NT2/D1 (cell line): Measurements from ENCODE around the gene CDC42BPG.

ENCODE experiments used
- YY1 ChIP-seq: IDR thresholded peaks from 2 replicates; pipeline ENCODE4 v1.6.1; 2011; ENCODE audit not compliant: insufficient read length, insufficient read depth
- ZNF274 ChIP-seq: IDR thresholded peaks from 2 replicates; pipeline ENCODE4 v1.6.1; 2011; ENCODE audit warnings: mild to moderate bottlenecking, low read depth, low read length

GRCh38 chr11:64802370-64803157 is 41.9 kb downstream of the CDC42BPG start:
- TF ChIP-seq YY1 = no peak
- no peak for TF ChIP-seq ZNF274
